Gastrocnemius medialis (tissue), 4 donors: ENCODE results near the gene ADIPOR2. TPM values are rescaled to one million over a fixed set of nuclear protein-coding genes. Genes with fewer than 3 reads are reported as not detected.

Source experiments
- ATAC-seq, 2 donors: fragments of 150-250 bp; one replicate each; pipeline ENCODE4 v1.9.1; 2016
- DNase-seq, 2 donors: peaks; one replicate each; pipeline ENCODE4 v3.0.0-alpha.2; 2019
- H3K27ac ChIP-seq, 4 donors: fragments of 200-600 bp; sonication (generic); 1 replicate in 1 of 4; 2 replicates in 3 of 4; pipeline ENCODE4 v1.5.1; 2016 to 2018; ENCODE audit warnings: mild to moderate bottlenecking in 2 of 4, moderate library complexity in 1 of 4
- H3K27me3 ChIP-seq, 3 donors: fragments of 200-600 bp; sonication (generic) in 2 of 3; 1 replicate in 1 of 3; 2 replicates in 2 of 3; pipeline versions ENCODE4 v1.5.1 to v1.6.0; 2016 to 2019; ENCODE audit warnings: mild to moderate bottlenecking in 1 of 3, moderate library complexity in 1 of 3
- H3K36me3 ChIP-seq, 2 donors: fragments of 200-600 bp; sonication (generic) in 1 of 2; one replicate each; pipeline ENCODE4 v1.5.1; 2017 to 2018
- H3K4me1 ChIP-seq, 2 donors: fragments of 200-600 bp; sonication (generic) in 1 of 2; one replicate each; pipeline ENCODE4 v1.5.1; 2016 to 2017; ENCODE audit warnings: mild to moderate bottlenecking in 2 of 2
- H3K4me3 ChIP-seq, 4 donors: fragments of 200-600 bp; sonication (generic) in 3 of 4; 1 replicate in 1 of 4; 2 replicates in 3 of 4; pipeline ENCODE4 v1.5.1; 2016 to 2019; ENCODE audit warnings: mild to moderate bottlenecking in 2 of 4
- H3K9me3 ChIP-seq, 3 donors: fragments of 200-600 bp; sonication (generic) in 2 of 3; 1 replicate in 1 of 3; 2 replicates in 2 of 3; pipeline ENCODE4 v1.5.1; 2016 to 2019
- CTCF ChIP-seq, 5 experiments: fragments of 450-650 bp in 3 of 5; fragments of 200-600 bp in 2 of 5; sonication (generic) in 2 of 5; IDR thresholded peaks in 4 of 5; conservative IDR thresholded peaks in 1 of 5; 1 replicate in 4 of 5; 2 replicates in 1 of 5; pipeline ENCODE4 v1.5.1; 2016 to 2019; ENCODE audit warnings: antibody characterized with exemption in 5 of 5, mild to moderate bottlenecking in 3 of 5, moderate library complexity in 3 of 5
- POLR2A ChIP-seq, 2 donors: fragments of 450-650 bp; IDR thresholded peaks; one replicate each; pipeline ENCODE4 v1.6.1; 2017; ENCODE audit warnings: antibody characterized with exemption in 2 of 2, mild to moderate bottlenecking in 2 of 2, moderate library complexity in 2 of 2
- in situ Hi-C, 4 donors: fragments of 200-750 bp; cut with MboI; loops; one replicate each; pipeline versions ENCODE4 v1.15.0 to v1.8.0; 2017; ENCODE audit warnings: low sequenced_read_pairs in 4 of 4
- intact Hi-C: fragments of 100-400 bp; cut with DNase I; formaldehyde crosslinking; loops from one replicate; pipeline ENCODE4 v1.15.1; 2023; ENCODE audit warnings: low total_unique reads
- total RNA-seq, 4 donors: library from RNA; depleted of rRNA; stranded (reverse); fragments of >200 nt; gene quantifications; one replicate each; pipeline versions ENCODE4 v1.1.0 to v1.2.3, GENCODE V29; 2016

The ADIPOR2 gene
- total RNA-seq, 4 donors from 2014 or later = 18.9 to 47.4 (median 25.1) TPM

- Histone ChIP-seq H3K9me3 (no peaks in the 10 kb centered on the region), H3K27me3 (peaks cover 37 to 45% (median 43%) of the 10 kb centered on the region in 3 donors), H3K27ac (no peak overlapping the region), H3K36me3 (no peaks in the 10 kb centered on the region), H3K4me3 (no peak overlapping the region), H3K4me1 (no peaks in the 10 kb centered on the region)
- no peak for TF ChIP-seq POLR2A (IDR thresholded peaks at IDR 0.05)
- no peak for TF ChIP-seq CTCF (IDR thresholded peaks at IDR 0.05 in 4 of 5, conservative IDR thresholded peaks at IDR 0.05 in 1 of 5)
- in situ Hi-C loops = loop anchor here in 2 of 4 donors (25.0 kb wide), 2 partner anchors 468 to 768 kb away; no protein-coding TSS in a partner anchor
- ATAC-seq = no peak
- DNase-seq = no peak
- intact Hi-C loops = no loop called here
Measured at GRCh38 chr12:1819571-1819970, 128.7 kb downstream of the ADIPOR2 start.

GRCh38 chr12:1820191-1820895 lies 129.5 kb downstream of the ADIPOR2 start, which contains the start of gene LRTM2:
Gene LRTM2, plus strand, starts transcription at chr12:1820565. Its CDS starts 7,584 bp downstream, at chr12:1828149.
- Histone ChIP-seq H3K27ac (no peak within 1 kb of the TSS), H3K27me3 (peaks cover 34 to 45% (median 43%) of the 10 kb centered on the region in 3 donors), H3K4me1 (no peaks in the 10 kb centered on the region), H3K9me3 (no peaks in the 10 kb centered on the region), H3K4me3 (no peak within 1 kb of the TSS), H3K36me3 (no peaks in the 10 kb centered on the region)
- DNase-seq = no peak
- intact Hi-C loops (no loop called here), in situ Hi-C loops (loop anchor here in 2 of 4 donors (25.0 kb wide), 2 partner anchors 467 to 767 kb away; no protein-coding TSS in a partner anchor)
- ATAC-seq = no peak
- no peak for TF ChIP-seq POLR2A (IDR thresholded peaks at IDR 0.05)
- no peak for TF ChIP-seq CTCF (IDR thresholded peaks at IDR 0.05 in 4 of 5, conservative IDR thresholded peaks at IDR 0.05 in 1 of 5)

GRCh38 chr12:1820896-1821291 lies 130.0 kb downstream of the ADIPOR2 start:
- Histone ChIP-seq H3K27ac (no peak overlapping the region), H3K4me1 (no peaks in the 10 kb centered on the region), H3K4me3 (no peak overlapping the region), H3K27me3 (peaks cover 34 to 45% (median 39%) of the 10 kb centered on the region in 3 donors), H3K9me3 (no peaks in the 10 kb centered on the region), H3K36me3 (no peaks in the 10 kb centered on the region)
- intact Hi-C loops (no loop called here), in situ Hi-C loops (loop anchor here in 2 of 4 donors (25.0 kb wide), 2 partner anchors 466 to 766 kb away; no protein-coding TSS in a partner anchor)
- DNase-seq (no peak), ATAC-seq (no peak)
- TF ChIP-seq POLR2A (IDR thresholded peaks at IDR 0.05) (no peak), CTCF (IDR thresholded peaks at IDR 0.05 in 4 of 5, conservative IDR thresholded peaks at IDR 0.05 in 1 of 5) (no peak)

GRCh38 chr12:1821805-1822204 lies 130.9 kb downstream of the ADIPOR2 start:
- no peaks in the 10 kb centered on the region for H3K4me1 ChIP-seq
- ATAC-seq (no peak), DNase-seq (no peak)
- H3K36me3 ChIP-seq = no peaks in the 10 kb centered on the region
- peaks cover 36 to 45% (median 39%) of the 10 kb centered on the region in 3 donors for H3K27me3 ChIP-seq
- in situ Hi-C loops (loop anchor here in 2 of 4 donors (25.0 kb wide), 2 partner anchors 465 to 765 kb away; no protein-coding TSS in a partner anchor), intact Hi-C loops (no loop called here)
- TF ChIP-seq POLR2A (IDR thresholded peaks at IDR 0.05) = no peak
- TF ChIP-seq CTCF (IDR thresholded peaks at IDR 0.05 in 4 of 5, conservative IDR thresholded peaks at IDR 0.05 in 1 of 5) = no peak
- H3K4me3 ChIP-seq = no peak overlapping the region
- no peaks in the 10 kb centered on the region for H3K9me3 ChIP-seq
- no peak overlapping the region for H3K27ac ChIP-seq
